Body of pancreas (tissue), 4 donors: ENCODE measurements around the gene C1D. TPM values are rescaled to one million over a fixed set of nuclear protein-coding genes. Genes with fewer than 3 reads are reported as not detected.
A peak's percentile ranks its signal among the peaks of the same experiment; 100 is the strongest.

Experiments
- ATAC-seq: fragments of 150-250 bp; one replicate; pipeline ENCODE4 v1.9.1; 2016
- DNase-seq, 4 donors: peaks; one replicate each; pipeline ENCODE4 v3.0.0-alpha.2; 2019
- H3K27ac ChIP-seq, 4 donors: fragments of 200-600 bp; sonication (generic); 1 replicate in 3 of 4; 2 replicates in 1 of 4; pipeline versions ENCODE4 v1.5.1 to v1.6.1; 2016 to 2019; ENCODE audit warnings: mild to moderate bottlenecking in 1 of 4, mixed read lengths in 1 of 4, moderate library complexity in 1 of 4
- H3K27me3 ChIP-seq, 2 donors: fragments of 200-600 bp; sonication (generic); one replicate each; pipeline ENCODE4 v1.6.0; 2016; ENCODE audit warnings: mild to moderate bottlenecking in 1 of 2
- H3K36me3 ChIP-seq, 2 donors: fragments of 200-600 bp; sonication (generic); replicated peaks in 1 of 2; 2 replicates each; pipeline ENCODE4 v1.5.1; 2016; ENCODE audit warnings: low read depth in 2 of 2; ENCODE audit not compliant: insufficient read depth in 1 of 2
- H3K4me1 ChIP-seq: fragments of 200-600 bp; sonication (generic); one replicate; pipeline ENCODE4 v1.6.0; 2016
- H3K4me3 ChIP-seq, 2 donors: fragments of 200-600 bp; sonication (generic); 1 replicate in 1 of 2; 2 replicates in 1 of 2; pipeline ENCODE4 v1.5.1; 2016 to 2019
- H3K9me3 ChIP-seq, 3 donors: fragments of 200-600 bp; sonication (generic); 1 replicate in 2 of 3; 2 replicates in 1 of 3; pipeline ENCODE4 v1.5.1; 2016
- POLR2A ChIP-seq, 3 donors: fragments of 450-650 bp; IDR thresholded peaks; one replicate each; pipeline ENCODE4 v1.6.1; 2016; ENCODE audit warnings: antibody characterized with exemption in 3 of 3, mild to moderate bottlenecking in 2 of 3
- whole genome bisulfite sequencing, 2 donors: methylation state at CpG; one replicate each; pipeline ENCODE4 v1.1.5; 2017; 5-methylcytosine and 5-hydroxymethylcytosine counted together
- intact Hi-C: fragments of 100-400 bp; cut with DNase I; formaldehyde crosslinking; loops from one replicate; pipeline ENCODE4 v1.15.1; 2023
- total RNA-seq, 2 donors: library from RNA; depleted of rRNA; stranded (reverse); fragments of >200 nt; gene quantifications; one replicate each; pipeline ENCODE4 v1.1.0, GENCODE V29; 2016
- TF ChIP-seq, protein P1 (sequence below), 7 experiments: fragments of 450-650 bp in 4 of 7; fragments of 200-600 bp in 3 of 7; sonication (generic) in 3 of 7; IDR thresholded peaks; one replicate each; pipeline ENCODE4 v1.5.1; 2016 to 2019; ENCODE audit warnings: antibody characterized with exemption in 7 of 7

The C1D gene, protein sequence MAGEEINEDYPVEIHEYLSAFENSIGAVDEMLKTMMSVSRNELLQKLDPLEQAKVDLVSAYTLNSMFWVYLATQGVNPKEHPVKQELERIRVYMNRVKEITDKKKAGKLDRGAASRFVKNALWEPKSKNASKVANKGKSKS
- total RNA-seq = 10 to 100 TPM; 18.5 to 29.6 TPM

DNA sequence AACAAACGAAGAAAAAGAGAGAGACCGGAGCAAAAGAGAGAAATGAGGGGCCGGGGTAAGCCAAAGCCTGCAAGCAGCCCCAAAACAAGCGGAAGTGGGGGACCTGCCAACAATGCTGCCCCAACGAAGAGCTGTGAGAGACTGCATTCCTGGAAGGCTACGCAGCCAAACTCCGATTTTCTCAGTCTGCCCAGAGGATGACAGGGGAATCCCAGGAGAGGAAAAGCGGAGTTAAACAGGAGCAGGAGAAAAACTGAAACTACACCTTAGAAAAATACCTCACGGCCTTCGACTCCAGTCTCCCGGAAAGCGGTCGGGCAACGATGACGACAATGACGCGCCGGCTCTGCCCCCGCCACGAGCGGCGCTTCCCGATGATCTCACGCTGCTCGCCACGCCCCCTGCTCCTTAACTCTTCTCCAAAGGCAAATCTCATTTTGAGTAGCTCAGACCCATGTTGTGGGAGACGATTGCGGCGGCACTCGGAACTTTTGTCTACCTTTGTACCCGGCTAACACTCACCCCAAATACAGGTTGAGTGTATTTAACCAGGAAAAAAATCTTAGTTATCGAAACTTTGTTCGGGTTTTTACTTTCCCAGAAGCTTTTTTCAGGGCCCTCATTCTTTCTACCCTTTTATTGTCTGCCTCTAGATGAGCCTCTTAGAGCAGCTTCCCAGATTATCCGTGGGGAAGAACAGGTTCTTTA is at the start of gene C1D:
Gene C1D, minus strand, starts transcription at position 325 of the 708 bp plus-strand sequence. CDS start 15,694 bp downstream, outside the sequence.
- ATAC-seq = peak; percentile 99
- 0% methylated on average over 34 of the region's 34 CpGs for WGBS, 2 donors
- H3K27ac ChIP-seq = peak within 1 kb of the TSS; percentile 48 to 98 (median 80)
- TF ChIP-seq, protein P1, sequence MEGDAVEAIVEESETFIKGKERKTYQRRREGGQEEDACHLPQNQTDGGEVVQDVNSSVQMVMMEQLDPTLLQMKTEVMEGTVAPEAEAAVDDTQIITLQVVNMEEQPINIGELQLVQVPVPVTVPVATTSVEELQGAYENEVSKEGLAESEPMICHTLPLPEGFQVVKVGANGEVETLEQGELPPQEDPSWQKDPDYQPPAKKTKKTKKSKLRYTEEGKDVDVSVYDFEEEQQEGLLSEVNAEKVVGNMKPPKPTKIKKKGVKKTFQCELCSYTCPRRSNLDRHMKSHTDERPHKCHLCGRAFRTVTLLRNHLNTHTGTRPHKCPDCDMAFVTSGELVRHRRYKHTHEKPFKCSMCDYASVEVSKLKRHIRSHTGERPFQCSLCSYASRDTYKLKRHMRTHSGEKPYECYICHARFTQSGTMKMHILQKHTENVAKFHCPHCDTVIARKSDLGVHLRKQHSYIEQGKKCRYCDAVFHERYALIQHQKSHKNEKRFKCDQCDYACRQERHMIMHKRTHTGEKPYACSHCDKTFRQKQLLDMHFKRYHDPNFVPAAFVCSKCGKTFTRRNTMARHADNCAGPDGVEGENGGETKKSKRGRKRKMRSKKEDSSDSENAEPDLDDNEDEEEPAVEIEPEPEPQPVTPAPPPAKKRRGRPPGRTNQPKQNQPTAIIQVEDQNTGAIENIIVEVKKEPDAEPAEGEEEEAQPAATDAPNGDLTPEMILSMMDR (IDR thresholded peaks at IDR 0.05) = peak in 2 of 7 experiments; percentile 5 to 32
- peak; percentile 40 to 83 (median 77) for TF ChIP-seq POLR2A (IDR thresholded peaks at IDR 0.05)
- DNase-seq = peak; percentile 94 to 96 (median 96)
- no peaks in the 10 kb centered on the region for H3K9me3 ChIP-seq
- intact Hi-C loops = no loop called here
- no peaks in the 10 kb centered on the region for H3K36me3 ChIP-seq
- H3K27me3 ChIP-seq = no peaks in the 10 kb centered on the region
- peaks cover 30% of the 10 kb centered on the region for H3K4me1 ChIP-seq
- H3K4me3 ChIP-seq = peak within 1 kb of the TSS; percentile 39 to 89

DNA sequence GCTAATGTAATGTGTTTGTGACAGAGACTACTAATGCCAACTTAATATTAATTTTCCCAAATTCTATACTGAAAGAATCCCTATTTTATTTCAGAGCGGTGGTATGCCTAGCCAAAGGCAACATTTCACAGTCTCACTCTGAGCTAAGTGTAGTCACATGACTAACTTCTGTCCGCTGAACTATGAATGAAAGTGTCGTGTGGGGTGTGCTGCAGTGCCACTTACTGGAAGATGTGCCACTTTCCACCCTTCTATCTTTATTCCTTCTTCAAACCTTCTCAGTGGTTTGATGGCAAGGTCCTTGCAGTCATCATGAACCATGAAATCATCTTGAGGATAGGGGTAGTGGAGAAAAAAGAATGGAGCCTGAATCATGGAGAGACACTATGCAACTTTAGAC is 47.3 kb upstream of the C1D start:
- 66 to 71% methylated on average over 3 of the region's 3 CpGs for WGBS, 2 donors
- H3K27ac ChIP-seq = no peak overlapping the region
- no peak for DNase-seq
- intact Hi-C loops = no loop called here
- H3K4me3 ChIP-seq = no peak overlapping the region
- TF ChIP-seq, protein P1 (IDR thresholded peaks at IDR 0.05) = no peak
- no peak for TF ChIP-seq POLR2A (IDR thresholded peaks at IDR 0.05)
- no peaks in the 10 kb centered on the region for H3K27me3 ChIP-seq
- H3K4me1 ChIP-seq = no peaks in the 10 kb centered on the region
- no peaks in the 10 kb centered on the region for H3K36me3 ChIP-seq
- H3K9me3 ChIP-seq = peaks cover 0 to 7% (median 0%) of the 10 kb centered on the region in 3 donors
- ATAC-seq = no peak

DNA sequence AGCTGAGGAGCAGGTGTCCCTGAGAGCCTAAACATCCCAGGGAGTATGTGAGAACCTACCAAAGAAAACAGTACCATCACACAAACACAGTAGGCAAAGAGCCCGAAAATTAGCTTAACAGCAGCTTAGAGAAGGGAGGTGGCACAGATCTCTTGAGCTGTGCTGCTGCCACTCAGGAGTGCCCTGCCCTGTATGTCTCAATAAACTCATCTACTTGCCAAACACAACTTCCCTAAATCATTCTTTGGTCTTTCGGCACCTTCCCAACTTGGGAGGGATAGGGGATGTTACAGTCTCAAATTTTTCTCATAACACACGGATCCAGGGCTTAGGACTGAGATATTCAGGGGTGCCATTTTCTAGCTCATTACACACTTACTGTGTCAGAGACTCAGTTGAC is 45.3 kb upstream of the C1D start:
- no peak overlapping the region for H3K4me3 ChIP-seq
- H3K27me3 ChIP-seq = no peaks in the 10 kb centered on the region
- ATAC-seq (no peak), DNase-seq (no peak)
- no peaks in the 10 kb centered on the region for H3K36me3 ChIP-seq
- peaks cover 0 to 7% (median 0%) of the 10 kb centered on the region in 3 donors for H3K9me3 ChIP-seq
- no peak overlapping the region for H3K27ac ChIP-seq
- 77 to 78% methylated on average over 3 of the region's 3 CpGs for WGBS, 2 donors
- H3K4me1 ChIP-seq = no peaks in the 10 kb centered on the region
- TF ChIP-seq, protein P1 (IDR thresholded peaks at IDR 0.05) = no peak
- no peak for TF ChIP-seq POLR2A (IDR thresholded peaks at IDR 0.05)
- intact Hi-C loops = no loop called here

DNA sequence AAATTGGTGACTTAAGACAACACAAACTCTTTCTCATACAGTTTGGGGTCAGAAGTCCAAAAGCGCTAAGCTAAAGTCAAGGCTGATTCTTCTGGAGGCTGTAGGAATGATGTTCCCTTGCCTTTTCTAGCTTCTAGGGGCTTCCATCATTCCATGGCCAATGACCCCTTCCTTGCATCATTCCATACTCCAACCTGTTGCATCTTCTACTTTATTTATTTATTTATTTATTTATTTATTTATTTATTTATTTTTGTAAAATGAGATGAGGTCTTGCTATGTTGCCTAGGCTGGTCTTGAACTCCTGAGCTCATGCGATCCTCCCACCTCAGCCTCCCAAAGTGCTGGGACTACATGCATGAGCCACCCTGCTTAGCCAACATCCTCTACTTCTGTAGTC is 44.7 kb upstream of the C1D start:
- intact Hi-C loops = no loop called here
- H3K4me1 ChIP-seq = no peaks in the 10 kb centered on the region
- DNase-seq (no peak), ATAC-seq (no peak)
- no peaks in the 10 kb centered on the region for H3K36me3 ChIP-seq
- 97 to 100% methylated on average over 2 of the region's 2 CpGs for WGBS, 2 donors
- no peak overlapping the region for H3K4me3 ChIP-seq
- H3K27ac ChIP-seq = no peak overlapping the region
- TF ChIP-seq, protein P1 (IDR thresholded peaks at IDR 0.05) = no peak
- no peak for TF ChIP-seq POLR2A (IDR thresholded peaks at IDR 0.05)
- H3K27me3 ChIP-seq = no peaks in the 10 kb centered on the region
- peaks cover 0 to 7% (median 0%) of the 10 kb centered on the region in 3 donors for H3K9me3 ChIP-seq
